HFF-Myc (cell line): ENCODE results near the gene PCDHGB4.
A peak's percentile ranks its signal among the peaks of the same experiment; 100 is the strongest.

Experiments used
- DNase-seq: peaks from one replicate; pipeline ENCODE4 v3.0.0-alpha.2; 2011; ENCODE audit warnings: low read depth; ENCODE audit errors: extremely low read depth
- H3K4me3 ChIP-seq: replicated peaks from 2 replicates; pipeline ENCODE4 v1.5.1; 2011; ENCODE audit warnings: low read depth, mild to moderate bottlenecking, control low read depth, low read length
- TF ChIP-seq, protein P1 (sequence below): IDR thresholded peaks from 2 replicates; pipeline ENCODE4 v1.5.1; 2012; ENCODE audit warnings: mild to moderate bottlenecking, low read depth, low read length, control low read depth; ENCODE audit errors: missing control alignments

The PCDHGB4 gene

DNA sequence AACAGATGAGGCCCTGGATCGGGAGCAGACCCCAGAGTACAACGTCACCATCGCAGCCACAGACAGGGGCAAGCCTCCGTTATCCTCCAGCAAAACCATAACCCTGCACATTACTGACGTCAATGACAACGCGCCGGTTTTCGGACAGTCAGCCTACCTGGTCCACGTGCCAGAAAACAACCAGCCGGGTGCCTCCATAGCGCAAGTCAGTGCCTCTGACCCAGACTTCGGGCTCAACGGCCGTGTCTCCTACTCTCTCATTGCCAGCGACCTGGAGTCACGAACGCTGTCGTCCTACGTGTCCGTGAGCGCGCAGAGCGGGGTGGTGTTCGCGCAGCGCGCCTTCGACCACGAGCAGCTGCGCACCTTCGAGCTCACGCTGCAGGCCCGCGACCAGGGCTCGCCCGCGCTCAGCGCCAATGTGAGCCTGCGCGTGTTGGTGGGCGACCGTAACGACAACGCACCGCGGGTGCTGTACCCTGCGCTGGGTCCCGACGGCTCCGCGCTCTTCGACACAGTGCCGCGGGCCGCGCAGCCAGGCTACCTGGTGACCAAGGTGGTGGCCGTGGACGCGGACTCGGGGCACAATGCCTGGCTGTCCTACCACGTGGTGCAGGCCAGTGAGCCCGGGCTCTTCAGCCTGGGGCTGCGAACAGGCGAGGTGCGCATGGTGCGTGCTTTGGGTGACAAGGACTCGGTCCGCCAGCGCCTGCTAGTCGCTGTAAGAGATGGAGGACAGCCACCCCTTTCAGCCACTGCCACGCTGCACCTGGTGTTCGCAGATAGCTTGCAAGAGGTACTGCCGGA is 31.8 kb downstream of the PCDHGB4 start:
- no peak for DNase-seq
- no peak overlapping the region for H3K4me3 ChIP-seq
- TF ChIP-seq, protein P1, sequence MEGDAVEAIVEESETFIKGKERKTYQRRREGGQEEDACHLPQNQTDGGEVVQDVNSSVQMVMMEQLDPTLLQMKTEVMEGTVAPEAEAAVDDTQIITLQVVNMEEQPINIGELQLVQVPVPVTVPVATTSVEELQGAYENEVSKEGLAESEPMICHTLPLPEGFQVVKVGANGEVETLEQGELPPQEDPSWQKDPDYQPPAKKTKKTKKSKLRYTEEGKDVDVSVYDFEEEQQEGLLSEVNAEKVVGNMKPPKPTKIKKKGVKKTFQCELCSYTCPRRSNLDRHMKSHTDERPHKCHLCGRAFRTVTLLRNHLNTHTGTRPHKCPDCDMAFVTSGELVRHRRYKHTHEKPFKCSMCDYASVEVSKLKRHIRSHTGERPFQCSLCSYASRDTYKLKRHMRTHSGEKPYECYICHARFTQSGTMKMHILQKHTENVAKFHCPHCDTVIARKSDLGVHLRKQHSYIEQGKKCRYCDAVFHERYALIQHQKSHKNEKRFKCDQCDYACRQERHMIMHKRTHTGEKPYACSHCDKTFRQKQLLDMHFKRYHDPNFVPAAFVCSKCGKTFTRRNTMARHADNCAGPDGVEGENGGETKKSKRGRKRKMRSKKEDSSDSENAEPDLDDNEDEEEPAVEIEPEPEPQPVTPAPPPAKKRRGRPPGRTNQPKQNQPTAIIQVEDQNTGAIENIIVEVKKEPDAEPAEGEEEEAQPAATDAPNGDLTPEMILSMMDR = no peak

DNA sequence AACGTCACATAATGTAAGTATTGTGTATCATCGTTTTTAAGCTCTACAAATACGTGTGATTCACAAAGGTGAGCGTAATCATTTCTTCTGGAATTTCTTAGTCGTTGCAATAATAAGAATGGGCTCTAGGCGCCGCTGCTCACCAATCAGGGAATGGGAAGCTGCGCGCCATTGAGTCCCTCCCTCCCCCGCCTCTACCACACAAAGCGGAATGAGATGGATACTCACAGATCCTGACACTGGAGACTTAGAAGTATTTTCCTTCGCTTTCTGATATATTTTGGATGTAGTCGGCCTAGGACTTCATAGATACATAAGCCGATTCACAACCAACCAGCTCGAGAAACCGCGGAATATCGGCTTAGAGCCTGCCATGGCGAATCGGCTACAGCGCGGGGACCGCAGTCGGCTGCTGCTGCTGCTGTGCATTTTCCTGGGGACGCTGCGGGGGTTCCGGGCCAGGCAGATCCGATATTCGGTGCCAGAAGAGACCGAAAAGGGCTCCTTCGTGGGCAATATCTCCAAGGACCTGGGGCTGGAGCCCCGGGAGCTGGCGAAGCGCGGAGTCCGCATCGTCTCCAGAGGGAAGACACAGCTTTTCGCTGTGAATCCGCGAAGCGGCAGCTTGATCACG is 33.5 kb downstream of the PCDHGB4 start, which contains the start of gene PCDHGA11:
PCDHGA11 (plus strand) TSS at position 197 of the 634 bp plus-strand sequence; CDS start at position 374, 177 bp downstream.
- DNase-seq = no peak
- TF ChIP-seq, protein P1 = peak; percentile 54
- peak within 1 kb of the TSS; percentile 42 for H3K4me3 ChIP-seq

DNA sequence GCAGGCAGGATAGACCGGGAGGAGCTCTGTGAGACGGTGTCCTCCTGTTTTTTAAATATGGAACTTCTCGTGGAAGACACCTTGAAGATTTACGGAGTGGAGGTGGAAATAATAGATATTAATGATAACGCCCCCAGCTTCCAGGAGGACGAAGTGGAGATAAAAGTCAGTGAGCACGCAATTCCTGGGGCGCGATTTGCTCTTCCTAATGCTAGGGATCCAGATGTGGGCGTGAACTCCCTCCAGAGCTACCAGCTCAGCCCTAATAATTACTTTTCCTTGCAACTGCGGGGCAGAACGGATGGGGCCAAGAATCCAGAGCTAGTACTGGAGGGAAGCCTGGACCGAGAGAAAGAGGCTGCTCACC is 34.0 kb downstream of the PCDHGB4 start:
- no peak for DNase-seq
- TF ChIP-seq, protein P1 = no peak
- peak overlapping the region; percentile 42 for H3K4me3 ChIP-seq

DNA sequence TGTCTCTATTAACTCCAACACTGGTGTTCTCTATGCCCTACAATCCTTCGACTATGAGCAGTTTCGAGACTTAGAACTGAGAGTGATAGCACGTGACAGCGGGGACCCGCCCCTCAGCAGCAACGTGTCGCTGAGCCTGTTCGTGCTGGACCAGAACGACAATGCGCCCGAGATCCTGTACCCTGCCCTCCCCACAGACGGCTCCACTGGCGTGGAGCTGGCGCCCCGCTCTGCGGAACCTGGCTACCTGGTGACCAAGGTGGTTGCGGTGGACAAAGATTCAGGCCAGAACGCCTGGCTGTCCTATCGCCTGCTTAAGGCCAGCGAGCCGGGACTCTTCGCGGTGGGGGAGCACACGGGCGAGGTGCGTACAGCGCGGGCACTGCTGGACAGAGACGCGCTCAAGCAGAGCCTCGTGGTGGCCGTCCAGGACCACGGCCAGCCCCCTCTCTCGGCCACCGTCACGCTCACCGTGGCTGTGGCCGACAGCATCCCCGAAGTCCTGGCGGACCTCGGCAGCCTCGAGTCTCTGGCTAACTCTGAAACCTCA is 35.3 kb downstream of the PCDHGB4 start:
- H3K4me3 ChIP-seq = no peak overlapping the region
- TF ChIP-seq, protein P1 = no peak
- DNase-seq = no peak

DNA sequence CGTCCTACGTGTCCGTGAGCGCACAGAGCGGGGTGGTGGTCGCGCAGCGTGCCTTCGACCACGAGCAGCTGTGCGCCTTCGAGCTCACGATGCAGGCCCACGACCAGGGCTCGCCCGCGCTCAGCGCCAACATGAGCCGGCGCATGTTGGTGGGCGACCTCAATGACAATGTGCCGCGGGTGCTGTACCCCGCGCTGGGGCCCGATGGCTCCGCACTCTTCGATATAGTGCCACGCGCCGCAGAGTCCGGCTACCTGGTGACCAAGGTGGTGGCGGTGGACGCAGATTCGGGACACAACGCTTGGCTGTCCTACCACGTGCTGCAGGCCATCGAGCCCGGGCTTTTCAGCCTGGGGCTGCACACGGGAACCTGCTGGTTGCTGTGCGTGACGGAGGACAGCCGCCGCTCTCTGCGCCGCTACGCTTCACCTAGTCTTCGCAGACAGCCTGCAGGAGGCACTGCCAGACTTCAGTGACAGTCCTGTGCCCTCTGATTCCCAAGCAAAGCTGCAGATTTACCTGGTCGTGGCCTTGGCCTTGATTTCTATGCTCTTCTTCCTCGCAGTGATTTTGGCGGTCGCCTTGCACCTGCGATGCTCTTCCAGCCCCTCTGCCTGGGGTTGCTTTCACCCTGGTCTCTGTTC is 40.4 kb downstream of the PCDHGB4 start:
- TF ChIP-seq, protein P1 = no peak
- no peak overlapping the region for H3K4me3 ChIP-seq
- DNase-seq = no peak

DNA sequence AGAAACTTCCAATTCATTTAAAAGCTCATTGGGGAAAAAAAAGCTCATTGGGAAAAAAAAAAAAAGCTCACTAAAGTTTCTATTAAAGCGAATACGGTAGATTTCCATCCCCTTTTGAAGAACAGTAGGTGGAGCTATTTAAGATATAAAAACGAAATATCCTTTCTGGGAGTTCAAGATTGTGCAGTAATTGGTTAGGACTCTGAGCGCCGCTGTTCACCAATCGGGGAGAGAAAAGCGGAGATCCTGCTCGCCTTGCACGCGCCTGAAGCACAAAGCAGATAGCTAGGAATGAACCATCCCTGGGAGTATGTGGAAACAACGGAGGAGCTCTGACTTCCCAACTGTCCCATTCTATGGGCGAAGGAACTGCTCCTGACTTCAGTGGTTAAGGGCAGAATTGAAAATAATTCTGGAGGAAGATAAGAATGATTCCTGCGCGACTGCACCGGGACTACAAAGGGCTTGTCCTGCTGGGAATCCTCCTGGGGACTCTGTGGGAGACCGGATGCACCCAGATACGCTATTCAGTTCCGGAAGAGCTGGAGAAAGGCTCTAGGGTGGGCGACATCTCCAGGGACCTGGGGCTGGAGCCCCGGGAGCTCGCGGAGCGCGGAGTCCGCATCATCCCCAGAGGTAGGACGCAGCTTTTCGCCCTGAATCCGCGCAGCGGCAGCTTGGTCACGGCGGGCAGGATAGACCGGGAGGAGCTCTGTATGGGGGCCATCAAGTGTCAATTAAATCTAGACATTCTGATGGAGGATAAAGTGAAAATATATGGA is 43.0 kb downstream of the PCDHGB4 start, which contains the start of gene PCDHGA12:
PCDHGA12 (plus strand) TSS at position 176 of the 782 bp plus-strand sequence; CDS start at position 429, 253 bp downstream.
- TF ChIP-seq, protein P1 = peak; percentile 49
- peak within 1 kb of the TSS; percentile 26 for H3K4me3 ChIP-seq
- DNase-seq = peak; percentile 65
